HepG2 (cell line): ENCODE data around the gene BMX. TPM values are rescaled to one million over a fixed set of nuclear protein-coding genes. Genes with fewer than 3 reads are reported as not detected.

Source experiments
- ATAC-seq: fragments of 200-7000 bp; cut with Tn5 transposase; 3 replicates; pipeline ENCODE4 v1.9.1; 2020; ENCODE audit warnings: mild to moderate bottlenecking, moderate library complexity
- BruUV-seq: library from RNA; stranded (reverse); fragments of 400-500 nt; replicated peaks from 2 replicates; lab custom pipeline; 2021; lab: Mats Ljungman, UMichigan
- CTCF ChIA-PET: fragments of 300-600 bp; formaldehyde crosslinking; extraction: SDS; loops from one replicate; lab custom pipeline; 2021; ENCODE audit warnings: low total read pairs, inconsistent platforms, low intra/inter-chr PET ratio; lab: Yijun Ruan, JAX
- POLR2A ChIA-PET: fragments of 350-600 bp; sonication (Branson Sonifier 250); formaldehyde crosslinking; loops from one replicate; lab custom pipeline; 2020; ENCODE audit warnings: antibody characterized with exemption, inconsistent platforms; lab: Yijun Ruan, JAX
- DNase-seq: peaks from one replicate; pipeline ENCODE4 v3.0.0-alpha.2; 2015; ENCODE audit warnings: low spot score
- FAIRE-seq: peaks from 3 replicates; lab custom pipeline; 2011; peaks lifted over from hg19 to GRCh38; lab: Jason Lieb, UNC
- H2AFZ ChIP-seq: one replicate; pipeline ENCODE4 v1.6.1; 2011; ENCODE audit warnings: low read length, inconsistent platforms
- H3K27ac ChIP-seq: fragments of 300-600 bp; 3 replicates; pipeline ENCODE4 v1.8.0; 2011; ENCODE audit warnings: mixed run types, mild to moderate bottlenecking, mixed read lengths, low read length, inconsistent platforms; ENCODE audit not compliant: insufficient read depth; ENCODE audit errors: extremely low read length
- H3K27me3 ChIP-seq, 2 experiments: fragments of 200-600 bp in 1 of 2; 2 replicates in 1 of 2; 3 replicates in 1 of 2; pipeline versions ENCODE4 v1.6.0 to v1.8.0; 2011; ENCODE audit warnings: low read length in 2 of 2, mild to moderate bottlenecking in 2 of 2, moderate library complexity in 2 of 2, inconsistent platforms in 1 of 2; ENCODE audit not compliant: insufficient read depth in 2 of 2, control insufficient read depth in 1 of 2
- H3K36me3 ChIP-seq, 2 experiments: fragments of 200-600 bp in 1 of 2; replicated peaks in 1 of 2; 2 replicates in 1 of 2; 3 replicates in 1 of 2; pipeline versions ENCODE4 v1.5.1 to v1.8.0; 2011; ENCODE audit warnings: low read length in 2 of 2, inconsistent platforms in 1 of 2; ENCODE audit not compliant: insufficient read depth in 2 of 2, control insufficient read depth in 1 of 2
- H3K4me1 ChIP-seq: 2 replicates; pipeline ENCODE4 v1.5.1; 2012; ENCODE audit warnings: low read length, inconsistent platforms; ENCODE audit not compliant: insufficient read depth
- H3K4me2 ChIP-seq: 2 replicates; pipeline ENCODE4 v1.6.0; 2011; ENCODE audit warnings: low read depth, low read length, inconsistent platforms
- H3K4me3 ChIP-seq, 3 experiments: fragments of 200-600 bp in 1 of 3; sonication (generic), shearing (Covaris generic) in 1 of 3; replicated peaks in 1 of 3; 2 replicates each; pipeline ENCODE4 v1.5.1; 2011 to 2016; ENCODE audit warnings: low read length in 3 of 3, inconsistent platforms in 2 of 3, low read depth in 2 of 3, mild to moderate bottlenecking in 2 of 3, control low read depth in 1 of 3, mixed read lengths in 1 of 3; ENCODE audit not compliant: insufficient read depth in 1 of 3
- H3K79me2 ChIP-seq: one replicate; pipeline ENCODE4 v1.6.1; 2011; ENCODE audit warnings: low read length, inconsistent platforms; ENCODE audit not compliant: insufficient read depth
- H3K9ac ChIP-seq: 2 replicates; pipeline ENCODE4 v1.6.0; 2011; ENCODE audit warnings: mild to moderate bottlenecking, low read depth, low read length, inconsistent platforms; ENCODE audit not compliant: insufficient read depth
- H3K9me3 ChIP-seq: 2 replicates; pipeline ENCODE4 v1.5.1; 2012; ENCODE audit warnings: mild to moderate bottlenecking, low read length
- H4K20me1 ChIP-seq: 2 replicates; pipeline ENCODE4 v1.6.0; 2011; ENCODE audit warnings: inconsistent platforms, mild to moderate bottlenecking, low read length, moderate library complexity; ENCODE audit not compliant: insufficient read depth
- CBFB ChIP-seq: sonication (generic); formaldehyde crosslinking; IDR thresholded peaks from 2 replicates; pipeline ENCODE4 v1.4.0; 2020; ENCODE audit warnings: missing genetic modification reagents
- DNMT1 ChIP-seq: sonication (generic); formaldehyde crosslinking; IDR thresholded peaks from 2 replicates; pipeline ENCODE4 v1.5.1; 2020; ENCODE audit warnings: mild to moderate bottlenecking, missing genetic modification reagents
- EEA1 ChIP-seq: sonication (generic); formaldehyde crosslinking; IDR thresholded peaks from 2 replicates; pipeline ENCODE4 v1.5.1; 2020; ENCODE audit warnings: mild to moderate bottlenecking, missing genetic modification reagents, borderline replicate concordance
- FOXC1 ChIP-seq: sonication (generic); formaldehyde crosslinking; IDR thresholded peaks from 2 replicates; pipeline ENCODE4 v1.8.0; 2022; ENCODE audit warnings: mild to moderate bottlenecking, missing genetic modification reagents, borderline replicate concordance
- GABPA ChIP-seq, 2 experiments: IDR thresholded peaks; 2 replicates each; pipeline ENCODE4 v1.6.1; 2011 to 2016; ENCODE audit warnings: low read depth in 2 of 2, low read length in 1 of 2, missing biosample characterization in 1 of 2, missing genetic modification characterization in 1 of 2
- MLXIP ChIP-seq: sonication (generic); formaldehyde crosslinking; IDR thresholded peaks from 2 replicates; pipeline ENCODE4 v1.9.0; 2021; ENCODE audit warnings: missing genetic modification reagents, borderline replicate concordance
- NCOR1 ChIP-seq: fragments of 200-600 bp; sonication (generic); IDR thresholded peaks from 2 replicates; pipeline ENCODE4 v1.7.0; 2017; ENCODE audit warnings: antibody characterized with exemption, low read length, borderline replicate concordance
- ZNF3 ChIP-seq: IDR thresholded peaks from 2 replicates; pipeline ENCODE4 v1.7.0; 2017; ENCODE audit warnings: inconsistent platforms
- ZNF703 ChIP-seq: sonication (generic); formaldehyde crosslinking; IDR thresholded peaks from 2 replicates; pipeline ENCODE4 v1.5.1; 2020; ENCODE audit warnings: missing genetic modification reagents, mild to moderate bottlenecking, moderate library complexity, borderline replicate concordance
- in situ Hi-C: cut with HindIII; loops from 2 replicates; pipeline ENCODE4 v1.10.0; 2017; ENCODE audit warnings: low pct_unique_long_range_greater_than_20kb; ENCODE audit not compliant: extremely low pct_ligation_motif_present
- intact Hi-C: fragments of 100-400 bp; cut with micrococcal nuclease; formaldehyde crosslinking; loops from one replicate; pipeline ENCODE4 v1.10.0; 2022; ENCODE audit not compliant: unreplicated experiment
- polyA plus RNA-seq, 8 experiments: library from polyadenylated mRNA; depleted of rRNA in 3 of 8; stranded (reverse) in 7 of 8; unstranded in 1 of 8; fragments of >200 nt; fragmentation: Illumina TruSeq in 4 of 8; extraction: Trizol in 4 of 8; gene quantifications; 2 replicates each; pipeline versions ENCODE4 v1.2.1 to v1.2.3, GENCODE V29; 2011 to 2016; ENCODE audit warnings: low read depth in 4 of 8, missing spikeins in 1 of 8, mixed read lengths in 1 of 8; ENCODE audit not compliant: insufficient read depth in 1 of 8
- total RNA-seq, 5 experiments: library from RNA; depleted of rRNA; stranded (reverse); fragments of >200 nt; fragmentation: Illumina TruSeq; extraction: Trizol; gene quantifications; 2 replicates each; pipeline ENCODE4 v1.2.3, GENCODE V29; 2016; ENCODE audit warnings: low read depth in 1 of 5
- TF ChIP-seq, protein P1 (sequence below): sonication (generic); formaldehyde crosslinking; IDR thresholded peaks from 2 replicates; pipeline ENCODE4 v1.8.0; 2022; ENCODE audit warnings: mild to moderate bottlenecking, missing genetic modification reagents, moderate library complexity
- TF ChIP-seq, protein P2 (sequence below): sonication (generic); formaldehyde crosslinking; IDR thresholded peaks from 2 replicates; pipeline ENCODE4 v1.4.0; 2020; ENCODE audit warnings: low read depth, missing genetic modification reagents

BMX gene
- total and polyA plus RNA-seq, 2 of the 13 experiments (the other 11 are each of a cell fraction or from before 2014, with no cell fraction given), result not detected

DNA sequence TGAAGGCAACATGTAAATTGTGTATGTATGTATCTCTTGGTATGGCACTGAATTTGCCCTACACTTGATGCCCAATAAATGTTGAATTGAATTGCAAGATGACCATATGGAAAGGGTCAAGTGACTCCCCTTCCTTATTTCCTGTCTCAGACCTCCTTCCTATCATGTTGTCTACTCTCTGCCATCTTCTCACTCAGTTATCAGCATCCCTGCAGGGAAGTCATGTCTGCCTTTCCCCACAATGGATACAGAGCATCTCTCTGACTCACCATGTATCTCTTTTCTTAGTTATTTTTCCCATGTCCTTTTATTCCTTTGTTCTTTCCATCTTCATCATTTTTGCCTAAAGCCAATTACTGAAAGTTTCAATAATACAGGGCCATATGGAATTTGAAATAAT, 22.5 kb downstream of the BMX start:
- no peak overlapping the region for H3K27ac ChIP-seq
- no peaks in the 10 kb centered on the region for H3K36me3 ChIP-seq
- H3K4me3 ChIP-seq, result no peak overlapping the region
- H3K27me3 ChIP-seq, result no peaks in the 10 kb centered on the region
- H3K9ac ChIP-seq, result no peak overlapping the region
- BruUV-seq, result no TSS peak
- H4K20me1 ChIP-seq, result no peaks in the 10 kb centered on the region
- ATAC-seq (no peak), FAIRE-seq (no peak)
- POLR2A ChIA-PET, result no interaction called here
- CTCF ChIA-PET, result no interaction called here
- intact Hi-C loops, result no loop called here
- H3K79me2 ChIP-seq, result no peaks in the 10 kb centered on the region
- H2AFZ ChIP-seq, result no peak overlapping the region
- H3K9me3 ChIP-seq, result no peaks in the 10 kb centered on the region
- TF ChIP-seq, protein P1, sequence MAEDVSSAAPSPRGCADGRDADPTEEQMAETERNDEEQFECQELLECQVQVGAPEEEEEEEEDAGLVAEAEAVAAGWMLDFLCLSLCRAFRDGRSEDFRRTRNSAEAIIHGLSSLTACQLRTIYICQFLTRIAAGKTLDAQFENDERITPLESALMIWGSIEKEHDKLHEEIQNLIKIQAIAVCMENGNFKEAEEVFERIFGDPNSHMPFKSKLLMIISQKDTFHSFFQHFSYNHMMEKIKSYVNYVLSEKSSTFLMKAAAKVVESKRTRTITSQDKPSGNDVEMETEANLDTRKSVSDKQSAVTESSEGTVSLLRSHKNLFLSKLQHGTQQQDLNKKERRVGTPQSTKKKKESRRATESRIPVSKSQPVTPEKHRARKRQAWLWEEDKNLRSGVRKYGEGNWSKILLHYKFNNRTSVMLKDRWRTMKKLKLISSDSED (CRISPR knock-in tag), result no peak
- no peak for TF ChIP-seq FOXC1 (CRISPR knock-in tag)
- TF ChIP-seq, all 625 proteins: peak for 0
- no peak overlapping the region for H3K4me2 ChIP-seq
- H3K4me1 ChIP-seq, result no peaks in the 10 kb centered on the region
- DNase-seq, result no peak
- in situ Hi-C loops, result no loop called here

DNA sequence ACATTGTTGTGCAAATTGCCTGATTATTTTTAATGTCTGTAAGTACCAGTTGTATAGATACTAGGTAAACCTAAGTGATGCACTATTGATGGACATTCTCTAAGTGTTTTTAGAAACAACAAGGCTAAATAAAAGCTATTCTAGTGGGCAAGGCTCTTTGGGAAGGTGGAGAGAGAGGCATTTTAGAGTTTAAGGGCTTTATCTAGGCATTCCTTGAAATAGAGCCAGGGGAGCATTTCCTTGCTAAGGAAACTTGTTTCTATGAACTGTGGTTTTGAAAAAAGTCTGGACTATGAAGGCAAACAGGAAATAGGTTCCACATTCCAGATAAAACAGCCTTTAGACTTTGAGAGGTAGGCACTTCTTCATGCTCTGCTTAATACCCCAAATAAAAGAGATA, 23.8 kb downstream of the BMX start:
- H3K4me2 ChIP-seq, result no peak overlapping the region
- no peak for ATAC-seq
- H3K79me2 ChIP-seq, result no peaks in the 10 kb centered on the region
- H2AFZ ChIP-seq, result no peak overlapping the region
- no peak overlapping the region for H3K9ac ChIP-seq
- no peak for FAIRE-seq
- in situ Hi-C loops, result no loop called here
- BruUV-seq, result no TSS peak
- no peaks in the 10 kb centered on the region for H3K4me1 ChIP-seq
- no peaks in the 10 kb centered on the region for H3K36me3 ChIP-seq
- DNase-seq, result no peak
- H3K4me3 ChIP-seq, result no peak overlapping the region
- no peaks in the 10 kb centered on the region for H3K9me3 ChIP-seq
- ChIA-PET CTCF (no interaction called here), POLR2A (no interaction called here)
- intact Hi-C loops, result no loop called here
- no peaks in the 10 kb centered on the region for H4K20me1 ChIP-seq
- H3K27me3 ChIP-seq, result no peaks in the 10 kb centered on the region
- no peak overlapping the region for H3K27ac ChIP-seq
- TF ChIP-seq, protein P2, sequence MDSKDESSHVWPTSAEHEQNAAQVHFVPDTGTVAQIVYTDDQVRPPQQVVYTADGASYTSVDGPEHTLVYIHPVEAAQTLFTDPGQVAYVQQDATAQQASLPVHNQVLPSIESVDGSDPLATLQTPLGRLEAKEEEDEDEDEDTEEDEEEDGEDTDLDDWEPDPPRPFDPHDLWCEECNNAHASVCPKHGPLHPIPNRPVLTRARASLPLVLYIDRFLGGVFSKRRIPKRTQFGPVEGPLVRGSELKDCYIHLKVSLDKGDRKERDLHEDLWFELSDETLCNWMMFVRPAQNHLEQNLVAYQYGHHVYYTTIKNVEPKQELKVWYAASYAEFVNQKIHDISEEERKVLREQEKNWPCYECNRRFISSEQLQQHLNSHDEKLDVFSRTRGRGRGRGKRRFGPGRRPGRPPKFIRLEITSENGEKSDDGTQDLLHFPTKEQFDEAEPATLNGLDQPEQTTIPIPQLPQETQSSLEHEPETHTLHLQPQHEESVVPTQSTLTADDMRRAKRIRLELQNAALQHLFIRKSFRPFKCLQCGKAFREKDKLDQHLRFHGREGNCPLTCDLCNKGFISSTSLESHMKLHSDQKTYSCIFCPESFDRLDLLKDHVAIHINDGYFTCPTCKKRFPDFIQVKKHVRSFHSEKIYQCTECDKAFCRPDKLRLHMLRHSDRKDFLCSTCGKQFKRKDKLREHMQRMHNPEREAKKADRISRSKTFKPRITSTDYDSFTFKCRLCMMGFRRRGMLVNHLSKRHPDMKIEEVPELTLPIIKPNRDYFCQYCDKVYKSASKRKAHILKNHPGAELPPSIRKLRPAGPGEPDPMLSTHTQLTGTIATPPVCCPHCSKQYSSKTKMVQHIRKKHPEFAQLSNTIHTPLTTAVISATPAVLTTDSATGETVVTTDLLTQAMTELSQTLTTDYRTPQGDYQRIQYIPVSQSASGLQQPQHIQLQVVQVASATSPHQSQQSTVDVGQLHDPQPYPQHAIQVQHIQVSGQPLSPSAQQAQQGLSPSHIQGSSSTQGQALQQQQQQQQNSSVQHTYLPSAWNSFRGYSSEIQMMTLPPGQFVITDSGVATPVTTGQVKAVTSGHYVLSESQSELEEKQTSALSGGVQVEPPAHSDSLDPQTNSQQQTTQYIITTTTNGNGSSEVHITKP, result no peak
- TF ChIP-seq DNMT1 (CRISPR knock-in tag) (no peak), GABPA (IDR thresholded peaks at IDR 0.05; ENCODE audit: low read depth, low read length) (no peak), GABPA (CRISPR knock-in tag; IDR thresholded peaks at IDR 0.05; ENCODE audit: low read depth) (no peak), NCOR1 (no peak), MLXIP (CRISPR knock-in tag) (no peak), EEA1 (CRISPR knock-in tag) (no peak), ZNF3 (CRISPR knock-in tag) (no peak), CBFB (CRISPR knock-in tag) (no peak), ZNF703 (CRISPR knock-in tag) (no peak)
